Bone marrow (tissue), 2 donors: ENCODE data around the gene GABBR2.

Source experiments
- DNase-seq, 2 donors: peaks; one replicate each; lab custom pipeline; 2025; lab: John Stamatoyannopoulos, UW

Gene GABBR2

GRCh38 chr9:98370300-98370975, 338.3 kb downstream of the GABBR2 start:
- DNase-seq, result no peak

GRCh38 chr9:98369896-98370295, 338.8 kb downstream of the GABBR2 start:
- DNase-seq, result no peak

- no peak for DNase-seq
Observed at GRCh38 chr9:98369471-98369870, 339.3 kb downstream of the GABBR2 start.

- DNase-seq, result no peak
Observed at GRCh38 chr9:98369066-98369425, 339.7 kb downstream of the GABBR2 start.

GRCh38 chr9:98368366-98369065, 340.2 kb downstream of the GABBR2 start:
- no peak for DNase-seq

GRCh38 chr9:98367923-98368322, 340.8 kb downstream of the GABBR2 start:
- no peak for DNase-seq

- DNase-seq, result no peak
Observed at GRCh38 chr9:98367371-98367900, 341.3 kb downstream of the GABBR2 start.

GRCh38 chr9:98365781-98366180, 343.0 kb downstream of the GABBR2 start:
- DNase-seq, result no peak

- DNase-seq, result no peak
Observed at GRCh38 chr9:98365227-98365669, 343.5 kb downstream of the GABBR2 start.

- no peak for DNase-seq
Observed at GRCh38 chr9:98364086-98364485, 344.6 kb downstream of the GABBR2 start.

- no peak for DNase-seq
Observed at GRCh38 chr9:98363644-98364043, 345.1 kb downstream of the GABBR2 start.

GRCh38 chr9:98362624-98363252, 346.0 kb downstream of the GABBR2 start:
- no peak for DNase-seq

GRCh38 chr9:98361645-98362044, 347.1 kb downstream of the GABBR2 start:
- no peak for DNase-seq

GRCh38 chr9:98360176-98360708, 348.5 kb downstream of the GABBR2 start:
- no peak for DNase-seq

GRCh38 chr9:98359569-98359968, 349.2 kb downstream of the GABBR2 start:
- no peak for DNase-seq

GRCh38 chr9:98357921-98358535, 350.7 kb downstream of the GABBR2 start:
- DNase-seq, result no peak

- DNase-seq, result no peak
Observed at GRCh38 chr9:98356953-98357690, 351.6 kb downstream of the GABBR2 start.

- no peak for DNase-seq
Observed at GRCh38 chr9:98356326-98356725, 352.4 kb downstream of the GABBR2 start.

- no peak for DNase-seq
Observed at GRCh38 chr9:98351370-98351769, 357.4 kb downstream of the GABBR2 start.

- no peak for DNase-seq
Observed at GRCh38 chr9:98347642-98348041, 361.1 kb downstream of the GABBR2 start.

- DNase-seq, result no peak
Observed at GRCh38 chr9:98345011-98345410, 363.7 kb downstream of the GABBR2 start.

GRCh38 chr9:98344581-98344980, 364.2 kb downstream of the GABBR2 start:
- DNase-seq, result no peak
